ENCODE results near the gene BHLHA15.

GRCh38 chr7:98171449-98171848 lies 39.8 kb upstream of the BHLHA15 start:
- TF ChIP-seq CTCF (IDR thresholded peaks at IDR 0.05; ENCODE audit: borderline replicate concordance, extremely low read depth, low read length, poor library complexity, severe bottlenecking): no peak
- no peak for TF ChIP-seq EZH2 (IDR thresholded peaks at IDR 0.05; ENCODE audit: borderline replicate concordance, low read depth, low read length, severe bottlenecking)
